ENCODE data around the gene CPSF4.
A peak's percentile ranks its signal among the peaks of the same experiment; 100 is the strongest.

The CPSF4 gene

DNA sequence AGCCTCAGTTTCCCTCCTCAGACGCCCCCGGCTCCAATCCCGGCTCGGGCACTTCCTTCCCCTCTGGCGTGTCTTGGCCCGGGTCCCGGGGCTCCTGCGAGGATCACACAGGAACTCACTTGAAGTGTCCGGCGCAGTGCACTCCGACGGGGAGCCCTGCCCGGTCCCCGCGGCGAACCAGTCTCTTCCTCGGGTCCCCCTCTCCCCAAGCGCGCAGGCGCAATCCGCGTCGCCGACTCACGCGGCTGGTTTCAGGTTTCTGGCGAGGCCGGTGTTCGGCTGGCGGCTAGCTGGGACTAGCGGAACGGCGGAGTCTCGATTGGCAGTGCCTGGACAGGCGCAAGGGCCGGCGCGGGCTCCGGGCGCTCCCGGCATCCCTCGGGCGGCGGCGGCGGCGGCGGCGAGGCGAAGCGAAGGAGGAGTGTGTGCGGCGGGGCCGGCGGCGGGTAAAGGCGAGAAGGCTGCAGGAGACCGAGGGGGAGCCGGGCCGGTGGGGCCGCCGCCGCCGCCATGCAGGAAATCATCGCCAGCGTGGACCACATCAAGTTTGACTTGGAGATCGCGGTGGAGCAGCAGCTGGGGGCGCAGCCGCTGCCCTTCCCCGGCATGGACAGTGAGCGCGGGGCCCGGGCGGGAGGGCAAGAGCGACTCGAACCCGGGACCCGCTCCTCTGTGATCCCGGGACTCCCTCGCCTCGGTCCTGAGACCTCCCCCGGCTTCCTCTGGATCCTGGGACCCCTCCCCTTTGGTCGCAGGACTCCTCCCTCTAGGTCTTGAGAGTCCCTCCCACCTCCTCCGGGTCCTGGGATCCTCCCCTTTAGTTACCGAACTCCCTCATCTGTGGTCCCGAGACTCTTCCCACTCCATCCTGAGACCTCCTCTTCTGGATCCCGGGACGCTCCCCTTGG is at the start of gene CPSF4, which contains the start of gene PTCD1:
Gene CPSF4, plus strand, starts transcription at position 371 of the 908 bp plus-strand sequence. Its CDS starts 140 bp downstream, at position 511.
Gene PTCD1, minus strand, starts transcription at position 226 of the 908 bp plus-strand sequence. CDS start 3,556 bp downstream, outside the sequence.
- DNase-seq (ENCODE audit: low read depth), result peak; percentile 53

DNA sequence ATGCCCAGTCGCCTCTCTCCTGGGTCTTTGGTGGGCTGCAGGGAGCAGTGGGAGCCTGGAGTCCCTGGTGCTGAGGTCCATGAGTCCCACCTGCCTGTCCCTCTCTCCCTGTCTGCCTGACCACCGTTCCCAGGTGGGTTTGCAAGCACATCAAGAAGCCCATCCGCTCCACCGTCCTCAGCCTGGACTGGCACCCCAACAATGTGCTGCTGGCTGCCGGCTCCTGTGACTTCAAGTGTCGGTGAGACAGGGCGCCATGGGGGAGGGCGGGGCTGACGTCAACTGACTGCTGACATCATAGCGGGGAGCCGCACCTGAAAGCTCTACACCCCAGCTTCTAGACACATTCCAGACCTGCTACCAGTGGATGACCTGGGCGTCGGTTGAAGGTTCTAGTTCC is 49.0 kb upstream of the CPSF4 start:
- no peak for DNase-seq (ENCODE audit: low read depth)

DNA sequence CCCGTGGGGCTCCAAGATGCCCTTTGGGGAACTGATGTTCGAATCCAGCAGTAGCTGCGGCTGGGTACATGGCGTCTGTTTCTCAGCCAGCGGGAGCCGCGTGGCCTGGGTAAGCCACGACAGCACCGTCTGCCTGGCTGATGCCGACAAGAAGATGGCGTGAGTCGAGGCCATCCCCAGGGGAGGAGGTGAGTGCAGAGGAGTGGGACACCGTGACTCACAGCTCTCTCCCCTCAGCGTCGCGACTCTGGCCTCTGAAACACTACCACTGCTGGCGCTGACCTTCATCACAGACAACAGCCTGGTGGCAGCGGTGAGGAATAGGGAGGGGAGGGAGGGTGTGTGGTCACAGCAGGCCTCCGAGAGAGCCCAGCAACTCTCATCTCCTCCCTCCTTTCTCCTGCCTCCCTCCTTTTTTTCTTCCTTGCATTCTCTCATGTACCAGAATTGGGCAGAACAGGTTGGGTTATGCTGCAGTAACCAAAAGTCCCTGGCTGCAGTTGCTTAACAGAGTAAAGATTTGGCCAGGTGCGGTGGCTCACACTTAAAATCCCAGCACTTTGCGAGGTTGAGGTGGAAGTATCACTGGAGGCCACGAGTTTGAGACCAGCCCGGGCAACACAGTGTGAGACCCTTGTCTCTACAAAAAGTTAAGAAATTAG is 47.7 kb upstream of the CPSF4 start:
- DNase-seq (ENCODE audit: low read depth), result no peak

DNA sequence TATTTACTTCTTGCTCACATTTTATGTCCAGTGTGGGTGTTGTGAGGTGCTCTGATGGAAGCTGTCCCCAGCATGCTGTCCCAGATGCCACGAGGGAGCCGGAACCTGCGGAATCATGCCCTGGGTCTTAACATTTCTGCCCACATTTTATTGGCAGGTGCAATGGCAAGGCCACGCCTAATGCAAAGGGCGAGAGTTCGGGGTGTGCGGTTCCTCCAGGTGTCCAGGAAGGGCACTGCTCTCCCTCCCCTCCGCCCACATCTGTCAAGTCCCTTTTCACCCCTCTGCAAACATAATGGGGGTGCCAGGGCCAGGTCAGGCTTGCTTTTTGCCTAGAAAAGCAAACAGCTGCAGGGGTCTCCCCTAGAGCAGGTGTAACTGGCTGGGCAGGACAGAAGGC is 46.7 kb upstream of the CPSF4 start:
- no peak for DNase-seq (ENCODE audit: low read depth)

DNA sequence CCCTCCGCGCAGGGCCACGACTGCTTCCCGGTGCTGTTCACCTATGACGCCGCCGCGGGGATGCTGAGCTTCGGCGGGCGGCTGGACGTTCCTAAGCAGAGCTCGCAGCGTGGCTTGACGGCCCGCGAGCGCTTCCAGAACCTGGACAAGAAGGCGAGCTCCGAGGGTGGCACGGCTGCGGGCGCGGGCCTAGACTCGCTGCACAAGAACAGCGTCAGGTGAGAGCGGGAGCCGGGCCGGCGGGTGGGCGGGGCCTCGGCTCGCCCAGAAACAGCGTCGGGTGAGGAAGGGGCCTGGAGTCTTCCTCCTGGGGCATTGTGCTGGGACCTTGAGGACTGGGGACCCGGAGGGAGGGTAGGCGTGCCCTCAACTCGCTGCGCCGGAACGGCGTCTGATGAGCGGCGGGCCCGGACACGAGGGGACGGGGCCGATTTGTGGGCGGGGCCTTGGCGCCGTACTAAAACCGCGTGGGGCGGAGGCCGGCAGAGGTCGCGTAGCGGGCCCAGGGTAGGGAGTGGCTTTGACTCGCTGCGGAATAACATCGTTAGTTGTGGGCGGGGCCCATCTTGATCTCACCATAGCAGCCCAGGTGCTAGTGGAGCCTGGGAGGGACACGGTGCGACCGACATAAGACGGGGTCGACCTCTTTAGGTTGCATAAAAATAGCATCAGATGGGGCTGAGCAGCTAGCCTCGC is 45.9 kb upstream of the CPSF4 start:
- no peak for DNase-seq (ENCODE audit: low read depth)

DNA sequence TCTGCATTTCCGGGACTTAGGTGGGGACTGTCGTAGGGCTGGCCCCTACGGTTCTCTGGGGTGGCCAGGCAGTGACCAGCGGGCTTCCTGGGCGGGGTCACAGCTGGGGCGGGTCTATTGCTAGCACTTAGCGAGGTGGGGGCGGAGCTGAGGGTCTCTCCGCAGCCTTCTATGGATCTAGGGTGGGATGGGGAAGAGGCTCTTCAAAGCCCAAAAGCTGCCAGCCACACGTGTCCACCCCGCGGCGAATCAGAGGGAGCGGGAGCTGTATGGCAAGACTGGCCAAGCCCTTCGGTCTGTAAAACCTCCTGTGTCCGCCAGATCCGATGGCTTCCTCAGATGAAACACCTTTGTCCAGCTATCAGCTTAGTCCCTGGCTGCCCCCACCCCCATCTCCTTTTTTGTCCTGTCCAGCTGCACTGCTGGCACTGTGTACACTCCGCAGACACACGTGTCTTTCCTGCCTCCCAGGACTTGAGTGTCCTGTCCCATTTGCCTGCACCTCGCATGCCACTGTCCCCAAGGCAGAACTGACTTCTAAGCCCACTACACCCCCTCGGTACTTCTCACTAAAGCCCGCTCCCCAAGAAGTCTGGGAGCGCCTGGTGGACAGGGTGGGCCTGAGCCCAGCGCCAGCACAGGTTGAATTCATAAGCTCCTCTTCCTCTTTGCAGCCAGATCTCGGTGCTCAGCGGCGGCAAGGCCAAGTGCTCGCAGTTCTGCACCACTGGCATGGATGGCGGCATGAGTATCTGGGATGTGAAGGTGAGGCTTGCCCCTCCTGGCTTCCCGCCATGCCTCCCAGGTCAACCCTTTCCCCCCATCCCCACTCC is 45.2 kb upstream of the CPSF4 start:
- no peak for DNase-seq (ENCODE audit: low read depth)

DNA sequence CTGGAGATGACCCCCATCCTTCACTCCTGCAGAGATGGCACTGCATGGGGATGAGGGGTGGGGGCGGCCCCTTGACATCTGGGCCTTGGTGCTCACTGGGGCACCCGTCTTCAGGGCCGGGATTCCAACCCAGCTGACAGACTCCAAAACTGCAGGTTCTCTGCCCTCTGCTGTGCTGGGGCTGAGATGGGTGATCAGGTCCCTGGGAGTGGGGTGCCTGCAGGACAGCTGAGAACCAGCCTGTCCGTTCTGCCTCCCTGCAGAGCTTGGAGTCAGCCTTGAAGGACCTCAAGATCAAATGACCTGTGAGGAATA is 44.6 kb upstream of the CPSF4 start:
- no peak for DNase-seq (ENCODE audit: low read depth)

DNA sequence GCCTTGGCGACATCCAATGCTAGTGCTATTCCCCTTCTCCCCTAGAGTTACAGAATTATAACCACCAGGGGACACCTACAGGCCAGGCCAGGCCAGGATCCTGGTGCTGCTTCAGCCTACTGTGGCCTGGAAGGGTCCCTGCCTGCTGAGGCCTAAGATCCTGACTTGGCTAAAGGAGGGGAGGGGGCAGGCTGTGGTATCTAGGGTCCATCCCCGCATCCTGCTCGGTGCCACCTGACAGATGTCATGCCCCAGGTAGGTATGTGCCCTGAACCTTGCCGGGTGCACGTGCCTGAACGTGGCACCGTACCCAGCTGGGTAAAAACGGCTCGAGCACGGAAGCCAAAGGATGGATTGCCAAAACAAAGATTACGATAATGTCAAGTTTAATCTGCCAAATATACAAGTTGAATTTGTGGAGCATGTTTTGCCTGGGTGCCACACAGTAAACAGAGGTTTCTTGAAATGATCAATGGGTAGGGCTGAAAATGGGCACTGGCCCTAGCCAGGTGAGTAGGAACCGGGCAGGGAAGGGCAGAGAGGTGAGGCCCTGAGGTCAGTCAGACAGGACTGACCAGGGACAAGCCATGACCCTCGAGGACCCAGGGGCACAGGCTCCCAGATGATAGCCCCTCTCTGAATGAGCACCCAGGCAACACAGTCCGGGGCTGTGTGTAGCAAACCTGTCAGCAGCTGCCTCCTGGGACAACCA is 43.0 kb upstream of the CPSF4 start:
- DNase-seq (ENCODE audit: low read depth), result no peak

DNA sequence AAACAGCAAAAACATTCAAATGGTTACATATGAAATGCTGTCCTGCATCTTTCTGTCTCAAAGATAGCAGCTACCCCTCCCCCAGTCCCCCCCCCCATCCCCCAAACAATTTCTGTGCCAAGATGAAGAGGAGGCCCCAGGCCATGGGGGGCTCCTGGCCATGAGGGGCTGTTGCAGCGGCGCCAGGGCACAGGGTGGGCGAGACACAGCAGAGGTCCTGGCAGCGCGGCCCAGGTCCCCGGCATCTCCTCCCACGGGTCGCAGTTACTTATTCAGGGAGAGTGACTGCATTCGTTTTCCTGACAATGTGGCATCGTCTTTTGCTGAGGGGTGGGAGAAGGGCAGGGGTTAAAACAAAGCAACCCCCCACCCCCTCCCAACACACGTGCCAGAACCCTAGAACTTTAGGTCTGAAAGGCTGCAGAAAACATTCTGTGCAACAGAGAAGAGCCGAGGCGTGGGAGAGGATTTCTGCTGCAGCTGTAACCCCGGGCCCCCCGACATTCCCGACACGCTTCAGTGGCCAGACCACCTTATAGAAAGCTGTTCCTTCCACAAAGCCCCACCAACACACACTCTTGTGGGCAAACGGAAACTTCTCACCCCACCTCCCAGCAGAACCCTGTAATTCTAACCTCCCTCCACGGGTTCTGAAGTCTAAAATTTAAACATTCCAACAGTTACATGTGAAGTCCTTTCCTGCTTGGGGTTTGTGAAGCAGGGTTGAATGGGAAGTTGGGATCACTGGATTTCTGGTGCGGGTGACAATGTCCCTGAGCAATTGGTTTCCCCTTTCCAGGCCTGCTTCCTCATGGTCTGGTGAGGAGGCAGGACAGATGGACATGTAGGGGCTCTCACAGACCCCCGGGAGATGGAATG is 42.1 kb upstream of the CPSF4 start:
- no peak for DNase-seq (ENCODE audit: low read depth)

DNA sequence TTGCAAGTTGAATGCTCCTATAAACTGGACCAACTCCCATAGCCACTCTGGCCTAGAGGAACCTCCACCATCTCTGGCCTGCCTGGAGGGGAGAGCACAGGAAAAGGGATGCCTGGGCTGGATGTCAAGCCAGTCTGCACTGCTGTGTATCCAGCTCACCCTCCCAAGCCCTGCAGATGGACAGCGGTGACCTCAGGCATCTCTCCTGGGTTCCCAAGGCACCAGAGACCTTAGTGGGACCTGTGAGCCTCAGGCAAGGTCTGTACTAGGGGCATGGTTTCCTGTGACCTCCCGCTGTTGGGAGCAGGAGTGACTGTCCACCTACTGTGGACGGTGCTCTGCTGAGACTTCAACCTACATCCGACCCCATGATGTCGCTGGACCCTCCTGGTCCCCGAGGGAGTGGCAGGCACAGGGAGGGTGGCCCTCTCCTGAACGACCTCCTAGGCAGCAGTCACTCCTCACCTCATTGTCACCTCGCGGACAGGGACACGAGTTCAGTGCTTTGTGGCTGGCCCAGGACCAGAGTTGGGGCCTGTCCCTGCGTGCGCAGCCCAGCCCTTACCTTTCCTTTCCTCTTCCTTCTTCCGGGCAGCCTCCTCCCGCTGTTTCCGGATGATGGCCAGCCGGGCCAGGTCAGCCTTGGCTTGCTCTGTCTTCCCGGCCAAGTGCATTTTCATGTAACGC is 41.3 kb upstream of the CPSF4 start:
- no peak for DNase-seq (ENCODE audit: low read depth)

DNA sequence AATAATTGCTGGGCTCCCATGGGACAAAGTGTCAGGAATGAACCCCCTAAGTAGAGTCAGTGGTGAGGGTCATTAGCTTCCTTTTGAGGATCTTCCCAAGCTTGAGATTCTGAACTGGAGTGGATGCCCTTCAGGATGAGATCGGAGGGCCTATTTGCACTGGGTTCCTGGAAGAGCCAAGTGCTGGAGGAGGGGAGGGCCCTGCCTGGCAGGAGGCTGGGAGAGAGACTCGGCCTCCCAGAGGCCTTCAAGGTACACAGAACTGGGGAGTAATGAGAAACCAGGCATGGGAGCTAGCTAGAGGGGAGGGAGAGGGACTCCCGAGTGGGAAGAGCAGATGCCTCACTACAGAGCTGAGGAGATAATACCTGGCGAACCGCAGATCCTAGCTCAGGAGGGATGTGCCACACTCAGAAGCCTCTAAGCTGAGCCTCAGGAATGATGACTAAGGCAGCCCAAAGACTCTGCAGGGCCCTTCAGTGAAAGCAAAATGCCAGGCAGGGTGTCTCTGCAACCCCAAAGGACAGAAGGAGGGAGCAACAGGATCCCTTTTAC is 39.8 kb upstream of the CPSF4 start:
- no peak for DNase-seq (ENCODE audit: low read depth)

DNA sequence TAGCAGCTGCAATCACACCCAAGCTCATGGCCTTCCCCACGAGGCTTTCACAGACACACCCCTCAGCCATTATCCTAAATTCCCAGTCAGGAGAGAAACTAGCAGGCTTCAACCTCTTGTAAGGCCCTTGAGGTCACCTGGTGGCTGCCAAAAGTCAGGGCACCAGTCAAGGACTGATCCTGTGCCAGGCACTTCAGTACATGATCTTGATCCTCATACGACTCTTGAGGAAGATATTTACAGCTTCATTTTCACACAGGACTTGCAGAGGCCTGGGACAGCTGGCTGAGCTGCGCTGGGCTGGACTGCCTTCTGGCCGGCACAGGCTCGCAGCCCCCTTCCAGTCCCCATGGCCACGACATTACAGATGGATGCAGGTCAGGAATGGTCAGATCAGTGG is 39.1 kb upstream of the CPSF4 start:
- DNase-seq (ENCODE audit: low read depth), result no peak

DNA sequence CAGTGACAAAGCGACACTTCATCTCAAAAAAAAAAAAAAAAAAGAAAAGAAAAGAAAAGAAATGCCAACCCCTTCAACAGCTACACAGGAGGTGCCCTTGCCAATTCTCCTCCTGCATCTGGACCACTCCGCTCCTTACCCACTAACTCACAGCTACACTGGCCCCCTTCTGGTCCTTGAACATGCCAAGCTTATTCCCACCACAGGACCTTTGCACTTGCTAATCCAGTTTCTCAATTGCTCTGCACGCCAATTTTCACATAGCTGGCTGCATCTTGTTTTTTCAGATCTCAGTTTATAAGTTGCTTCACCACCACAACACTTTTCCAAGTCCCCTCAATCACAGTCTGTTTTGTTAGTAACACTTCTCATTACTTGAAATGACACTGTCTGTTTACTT is 35.9 kb upstream of the CPSF4 start:
- no peak for DNase-seq (ENCODE audit: low read depth)

DNA sequence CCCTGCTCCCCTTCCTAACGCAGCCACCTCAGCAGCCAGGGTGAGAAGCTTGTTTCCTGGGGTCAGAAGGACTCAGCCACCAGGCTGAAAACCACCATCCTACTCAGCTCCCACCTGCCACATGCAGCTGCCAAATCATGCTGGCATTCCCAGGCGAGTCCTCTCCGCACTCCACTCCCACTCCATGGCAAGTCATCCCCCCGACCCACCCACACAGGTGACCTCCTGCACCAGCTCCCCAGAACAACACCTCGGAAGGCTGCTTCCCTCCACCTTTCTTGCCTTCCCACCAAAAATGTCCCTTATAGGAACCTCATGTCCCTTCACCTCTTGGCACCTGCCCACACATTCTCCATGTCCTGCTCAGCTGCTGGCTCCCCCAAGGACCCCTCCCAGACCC is 35.0 kb upstream of the CPSF4 start:
- DNase-seq (ENCODE audit: low read depth), result no peak

DNA sequence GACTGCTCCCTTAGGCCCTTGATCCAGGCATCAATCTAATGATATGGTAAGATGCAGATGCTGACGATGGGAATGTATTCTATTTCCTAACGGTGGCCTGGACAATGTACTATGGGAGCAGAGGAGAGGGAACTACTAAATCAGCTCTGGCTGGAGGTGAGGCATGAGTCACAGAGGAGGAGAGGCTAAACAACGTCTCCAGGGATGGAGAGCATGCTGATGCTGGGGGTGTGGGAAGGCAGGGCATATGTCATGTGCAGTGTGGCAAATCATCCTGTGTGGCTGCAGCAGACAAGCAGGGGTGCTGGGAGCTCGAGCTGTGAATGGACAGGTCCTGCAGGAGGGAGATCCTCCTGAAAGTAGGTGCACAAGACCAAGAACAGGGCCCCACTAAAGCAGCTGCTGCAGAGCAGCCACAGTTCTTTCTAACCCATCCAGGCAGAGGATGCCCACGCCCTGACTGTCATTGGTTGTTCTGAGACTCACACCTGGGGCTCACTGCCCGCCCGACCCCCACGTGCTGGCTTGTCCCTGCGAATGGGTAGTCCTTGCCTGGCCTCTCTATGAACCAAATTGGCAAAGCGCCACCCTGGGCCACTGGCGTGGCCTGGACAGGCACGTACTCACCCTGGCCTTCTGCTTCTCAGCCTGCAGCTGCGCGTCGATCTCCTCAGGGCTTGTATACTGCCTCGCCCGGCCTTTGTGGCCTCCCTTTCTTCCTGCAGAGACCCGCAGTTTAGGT is 34.3 kb upstream of the CPSF4 start:
- no peak for DNase-seq (ENCODE audit: low read depth)

DNA sequence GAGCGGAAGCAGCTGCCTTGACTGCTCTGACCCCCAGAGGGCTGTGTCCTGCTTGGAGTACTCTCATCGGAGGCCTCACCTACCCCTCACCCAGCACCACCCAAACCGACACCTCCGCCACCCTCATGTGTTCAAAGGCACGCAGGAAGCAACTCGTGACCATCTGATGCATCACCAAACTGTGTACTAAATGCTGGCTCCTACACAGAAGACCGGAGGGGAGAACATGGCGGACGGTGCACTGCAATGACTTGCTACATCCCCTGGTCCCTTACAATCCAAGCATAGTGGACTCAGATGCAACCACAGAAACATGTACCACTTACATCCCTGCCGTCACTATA is 33.8 kb upstream of the CPSF4 start:
- DNase-seq (ENCODE audit: low read depth), result no peak

DNA sequence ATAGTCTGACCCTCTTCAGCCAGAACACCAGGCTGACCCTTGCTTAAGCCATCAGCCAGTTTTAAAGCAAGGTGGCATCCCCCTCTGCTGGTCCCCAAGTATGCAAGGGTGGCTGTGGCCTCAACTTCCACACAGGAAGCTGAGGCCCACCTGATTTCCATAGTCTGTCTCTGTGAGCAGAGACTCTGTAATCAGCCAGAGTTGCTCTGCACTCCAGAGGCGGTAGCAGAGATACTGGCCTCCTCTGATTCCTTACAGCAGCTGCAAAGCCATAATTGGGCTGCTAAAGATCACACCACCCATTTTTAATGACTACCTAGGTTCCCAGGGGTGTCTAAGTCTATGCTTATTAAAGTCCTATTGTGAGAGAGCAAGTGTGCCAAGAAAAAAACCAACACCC is 32.2 kb upstream of the CPSF4 start:
- DNase-seq (ENCODE audit: low read depth), result no peak

DNA sequence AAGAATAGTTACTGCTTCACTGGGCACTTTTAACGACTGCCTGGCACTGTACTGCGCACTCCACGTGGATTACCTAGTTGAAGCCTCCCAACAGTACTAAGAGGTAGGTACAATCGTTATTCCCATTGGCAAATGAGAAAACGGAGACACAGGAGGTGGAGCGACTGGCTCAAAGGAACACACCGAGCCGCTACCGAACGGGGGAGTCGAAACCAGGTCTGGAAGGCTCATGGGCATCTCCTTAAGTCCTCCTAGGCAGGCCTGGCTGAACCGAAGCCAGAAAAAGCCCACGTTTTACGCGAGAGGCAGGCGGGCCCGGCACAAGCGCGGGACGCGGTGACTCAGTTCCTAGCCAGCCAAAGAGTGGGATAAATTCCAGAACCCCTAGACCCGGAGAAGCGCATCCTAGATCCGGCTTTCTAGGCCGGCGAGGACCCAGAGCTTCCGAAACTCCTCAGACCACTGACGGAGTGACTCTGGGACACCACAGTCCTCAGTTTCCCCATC is 30.8 kb upstream of the CPSF4 start:
- peak; percentile 33 for DNase-seq (ENCODE audit: low read depth)

Measured in HS-5 (cell line).